Myometrial cell (primary cell): ENCODE measurements around the gene DSPP. TPM values are rescaled to one million over a fixed set of nuclear protein-coding genes. Genes with fewer than 3 reads are reported as not detected.

Experiments
- total RNA-seq: library from RNA; depleted of rRNA; stranded (reverse); fragments of >200 nt; gene quantifications from 2 replicates; pipeline ENCODE4 v1.2.3, GENCODE V29; 2015

DSPP gene
- total RNA-seq = not detected in 2 replicates

GRCh38 chr4:87608229-87608628 is at the start of gene DSPP:
DSPP (plus strand) TSS chr4:87608529; CDS start chr4:87610909, 2,380 bp downstream.

GRCh38 chr4:87649980-87650379 is 41.7 kb downstream of the DSPP start, which contains the start of gene DMP1:
DMP1 (plus strand) TSS chr4:87650280; CDS start chr4:87656493, 6,213 bp downstream.

Other genes with a start within 250 kb of the DSPP start
- 33.8 and 36.6 TPM in 2 replicates for gene HSD17B11, start 217.3 kb upstream of the DSPP start, total RNA-seq
- gene NUDT9, start 186.0 kb upstream of the DSPP start, total RNA-seq = 11.9 and 13.5 TPM in 2 replicates
- gene SPARCL1, start 79.2 kb upstream of the DSPP start, total RNA-seq = not detected in 2 replicates
- gene DMP1, start 41.8 kb downstream of the DSPP start, total RNA-seq = not detected in 2 replicates
- gene IBSP, start 191.0 kb downstream of the DSPP start, total RNA-seq = not detected in 2 replicates
- not detected in 2 replicates for gene MEPE, start 224.4 kb downstream of the DSPP start, total RNA-seq